Smooth muscle cell of the brain vasculature (primary cell): ENCODE results near the gene FAM184B.

ENCODE experiments used
- DNase-seq: peaks from one replicate; pipeline ENCODE4 v3.0.0-alpha.2; 2012; ENCODE audit warnings: low read depth, low spot score

The FAM184B gene

DNA sequence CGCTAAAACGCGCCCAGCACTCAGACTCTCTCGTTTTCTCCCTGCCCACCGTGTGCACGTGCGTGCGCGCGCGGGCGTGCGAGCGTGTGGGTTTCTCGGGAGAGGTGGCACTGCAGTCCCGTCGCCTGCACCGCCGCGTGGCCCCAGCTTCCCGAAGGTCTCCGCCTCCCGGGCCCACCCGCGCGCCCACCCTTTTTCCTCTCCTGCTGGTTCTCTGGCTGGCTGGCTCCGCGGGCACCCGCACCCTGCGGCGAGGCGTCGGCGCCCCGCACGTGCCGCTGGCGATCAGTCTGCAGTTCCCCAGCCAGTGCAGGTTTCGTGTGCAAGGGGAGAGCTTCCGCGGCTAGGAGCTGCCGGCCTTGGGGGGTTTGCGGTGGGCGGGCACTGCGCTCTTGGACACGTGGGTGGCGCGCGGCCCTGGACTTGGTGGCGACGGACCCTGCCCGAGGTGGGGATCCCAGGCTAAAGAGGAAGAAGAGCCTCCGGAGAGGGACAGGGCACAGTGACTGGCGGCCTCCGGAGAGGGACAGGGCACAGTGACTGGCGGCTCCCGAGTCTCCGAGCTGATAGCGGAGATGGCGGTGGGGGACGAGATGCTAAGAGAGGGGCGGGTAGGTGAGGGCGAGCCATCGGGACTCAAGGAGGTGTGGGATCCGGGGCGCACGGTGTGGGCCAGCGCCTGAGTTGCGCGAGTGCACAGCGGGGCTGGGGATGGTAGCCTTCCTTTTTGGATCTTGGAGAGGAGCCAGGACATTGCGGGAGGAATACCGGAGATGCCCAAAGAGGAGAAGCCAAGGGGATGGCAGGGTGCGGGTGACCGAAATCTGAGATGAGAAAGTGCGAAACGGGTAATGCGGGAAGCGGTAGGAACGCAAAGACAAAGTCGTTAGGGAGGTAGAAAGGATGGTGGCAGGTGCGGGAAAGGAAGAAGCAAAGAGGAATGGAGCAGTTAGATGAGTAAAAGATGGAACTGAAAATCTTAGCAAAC, at the start of gene FAM184B:
Gene FAM184B, minus strand, starts transcription at position 322 of the 988 bp plus-strand sequence. CDS start 322 bp downstream, outside the sequence.
- no peak for DNase-seq

GRCh38 chr4:17823871-17824669, 42.6 kb upstream of the FAM184B start:
- DNase-seq = no peak

DNA sequence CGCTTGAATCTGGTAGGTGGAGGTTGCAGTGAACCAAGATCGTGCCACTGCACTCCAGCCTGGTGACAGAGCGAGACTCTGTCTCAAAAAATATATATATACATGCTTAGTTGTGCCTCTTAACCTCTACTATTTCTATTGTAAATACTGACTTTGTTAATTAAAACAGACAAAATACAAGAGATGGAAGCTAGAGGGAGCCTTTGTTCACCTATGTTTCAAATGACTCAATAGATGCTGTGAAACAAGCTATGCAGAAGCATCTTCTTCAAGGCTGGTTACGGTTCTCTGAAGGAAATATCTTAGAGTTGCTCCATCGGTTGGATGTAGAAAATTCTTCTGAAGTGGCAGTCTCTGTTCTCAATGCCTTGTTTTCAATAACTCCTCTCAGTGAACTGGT, 35.6 kb upstream of the FAM184B start:
- no peak for DNase-seq

GRCh38 chr4:17816142-17816541, 34.7 kb upstream of the FAM184B start:
- no peak for DNase-seq

DNA sequence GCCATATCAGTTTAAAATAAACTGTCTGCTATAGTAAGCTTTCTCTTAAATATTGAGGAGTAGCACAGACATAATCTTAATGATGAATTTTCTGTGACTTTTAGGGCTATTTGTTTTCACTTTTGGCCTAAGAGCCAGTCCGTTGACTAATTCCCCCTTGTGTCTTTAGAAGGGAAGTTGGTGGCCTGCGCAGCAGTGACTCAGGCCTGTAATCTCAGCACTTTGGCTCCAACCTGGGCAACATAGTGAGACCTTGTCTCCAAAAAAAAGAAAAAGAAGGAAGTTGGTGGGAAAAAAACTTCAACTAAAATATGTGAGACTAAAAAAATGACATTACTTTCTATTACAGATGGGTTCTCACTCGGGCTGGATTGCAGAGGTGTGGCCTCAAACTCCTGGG, 32.7 kb upstream of the FAM184B start:
- no peak for DNase-seq

DNA sequence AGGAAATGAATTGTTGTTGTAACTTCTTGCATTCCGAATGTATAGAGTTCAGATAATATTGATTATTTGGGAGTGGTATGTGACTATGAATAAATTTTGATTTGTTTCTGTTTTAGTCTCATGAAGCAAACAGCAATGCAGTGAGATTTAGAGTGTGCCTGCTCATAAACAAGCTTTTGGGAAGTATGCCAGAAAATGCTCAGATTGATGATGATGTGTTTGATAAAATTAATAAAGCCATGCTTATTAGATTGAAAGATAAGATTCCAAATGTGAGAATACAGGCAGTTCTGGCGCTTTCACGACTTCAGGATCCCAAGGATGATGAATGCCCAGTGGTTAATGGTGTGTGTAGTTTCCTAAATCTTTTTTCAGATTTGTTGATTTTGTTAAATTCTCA, 31.4 kb upstream of the FAM184B start:
- no peak for DNase-seq

GRCh38 chr4:17812125-17812524, 30.7 kb upstream of the FAM184B start:
- no peak for DNase-seq

DNA sequence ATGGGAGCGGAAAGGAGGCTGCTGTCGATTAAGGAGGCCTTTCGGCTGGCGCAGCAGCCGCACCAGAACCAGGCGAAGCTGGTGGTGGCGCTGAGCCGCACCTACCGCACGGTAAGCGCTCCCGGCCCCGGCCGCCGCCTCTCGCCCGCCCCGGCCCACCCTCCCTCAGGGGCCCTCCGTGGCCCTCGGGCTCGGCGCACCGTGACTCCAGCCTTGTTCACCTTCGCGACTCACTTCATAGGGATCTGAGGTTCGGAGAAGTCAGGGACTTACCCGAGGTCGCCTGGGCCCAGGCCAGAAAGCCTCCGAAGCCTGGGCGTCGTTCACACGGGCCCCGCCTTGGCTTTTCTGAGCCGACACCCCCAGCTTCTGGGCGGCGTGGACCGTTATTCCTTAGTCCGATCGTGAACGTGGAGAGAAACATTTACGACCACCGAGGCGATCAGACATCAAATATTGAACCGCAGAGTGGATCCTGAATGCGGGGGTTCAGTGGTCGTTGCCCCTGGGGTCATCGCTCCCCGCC, 29.7 kb upstream of the FAM184B start:
- no peak for DNase-seq

GRCh38 chr4:17810260-17811077, 29.0 kb upstream of the FAM184B start, which contains the start of the genes DCAF16 and NCAPG:
Gene DCAF16, minus strand, starts transcription at chr4:17810757. Its CDS starts 6,616 bp downstream, at chr4:17804141.
Gene NCAPG, plus strand, starts transcription at chr4:17810979. Its CDS starts 99 bp downstream, at chr4:17811078.
- peak; percentile 99 for DNase-seq

DNA sequence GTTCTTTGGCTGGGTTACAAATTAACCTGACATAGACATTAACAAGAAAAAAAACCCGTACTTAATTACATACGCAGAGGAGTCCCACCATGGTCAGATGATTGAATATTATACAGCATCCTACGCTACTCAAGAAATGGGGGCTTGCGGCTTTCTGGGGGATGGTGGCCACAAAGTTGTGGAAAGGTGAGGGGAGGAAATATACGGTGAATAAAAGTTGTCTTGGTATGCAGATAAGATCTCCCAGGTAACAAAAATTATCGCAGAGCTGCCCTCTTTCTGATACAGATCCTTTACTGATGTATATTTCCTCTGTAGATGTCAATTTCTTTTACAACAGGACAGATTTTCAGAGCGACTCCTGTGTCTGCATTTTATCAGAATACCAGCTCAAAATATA, 28.2 kb upstream of the FAM184B start:
- DNase-seq = no peak

GRCh38 chr4:17807446-17807845, 26.0 kb upstream of the FAM184B start:
- no peak for DNase-seq

GRCh38 chr4:17805580-17806155, 24.2 kb upstream of the FAM184B start:
- DNase-seq = no peak

GRCh38 chr4:17797808-17798207, 16.4 kb upstream of the FAM184B start:
- no peak for DNase-seq

- DNase-seq = no peak
These were observed 13.3 kb upstream of the FAM184B start for GRCh38 chr4:17794730-17795129.

GRCh38 chr4:17788956-17789355, 7.5 kb upstream of the FAM184B start:
- DNase-seq = no peak

GRCh38 chr4:17787315-17787714, 5.9 kb upstream of the FAM184B start:
- no peak for DNase-seq

DNA sequence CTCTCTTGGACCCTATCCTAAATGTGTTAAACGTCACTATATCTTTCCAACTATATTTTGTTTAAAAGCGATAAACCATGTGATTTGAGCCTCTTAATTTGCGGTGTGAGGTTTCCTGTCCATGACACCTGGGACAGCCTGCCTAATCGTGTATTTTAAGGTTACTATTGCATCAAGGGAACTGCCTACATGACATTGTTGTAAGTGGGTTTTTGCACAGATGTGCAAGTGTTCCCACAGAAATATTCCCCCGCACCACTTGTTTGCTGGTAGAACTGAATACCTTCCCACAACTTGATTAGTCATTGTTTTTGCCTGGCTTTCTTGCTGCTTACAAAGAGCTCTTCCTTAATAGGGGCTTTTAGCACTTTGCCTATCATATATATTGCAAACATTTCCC, 5.1 kb upstream of the FAM184B start:
- DNase-seq = no peak

GRCh38 chr4:17785858-17786257, 4.4 kb upstream of the FAM184B start:
- DNase-seq = no peak

- no peak for DNase-seq
These were observed 721 bp downstream of the FAM184B start for GRCh38 chr4:17780501-17781299.

GRCh38 chr4:17778431-17778830, 3.0 kb downstream of the FAM184B start:
- no peak for DNase-seq
